IMR-90 (cell line): ENCODE results near the gene OSMR. TPM values are rescaled to one million over a fixed set of nuclear protein-coding genes. Genes with fewer than 3 reads are reported as not detected.

Experiments used
- ATAC-seq: fragments of 200-7000 bp; cut with Tn5 transposase; 2 replicates; pipeline ENCODE4 v1.9.1; 2020; ENCODE audit warnings: low read depth, mild to moderate bottlenecking, moderate library complexity
- BruUV-seq: library from RNA; stranded (reverse); fragments of 400-500 nt; replicated peaks from 2 replicates; lab custom pipeline; 2021; lab: Mats Ljungman, UMichigan
- CTCF ChIA-PET: fragments of 300-600 bp; formaldehyde crosslinking; extraction: SDS; loops from one replicate; lab custom pipeline; 2021; ENCODE audit warnings: antibody characterized with exemption; lab: Yijun Ruan, JAX
- POLR2A ChIA-PET: fragments of 300-600 bp; sonication (Branson Sonifier 250); formaldehyde crosslinking; loops from one replicate; lab custom pipeline; 2022; ENCODE audit warnings: antibody characterized with exemption; ENCODE audit not compliant: unreplicated experiment; lab: Charles Lee
- DNase-seq: peaks from one replicate; pipeline ENCODE4 v3.0.0; 2013
- H2AFZ ChIP-seq: replicated peaks from 2 replicates; pipeline ENCODE3; 2013; ENCODE audit warnings: low read length, mild to moderate bottlenecking; ENCODE audit not compliant: poor library complexity
- H2AK5ac ChIP-seq: 2 replicates; pipeline ENCODE4 v1.6.1; 2013; ENCODE audit warnings: low read depth, low read length, inconsistent platforms
- H2AK9ac ChIP-seq: replicated peaks from 2 replicates; pipeline ENCODE3; 2013; ENCODE audit warnings: mild to moderate bottlenecking, low read depth, low read length, moderate library complexity; ENCODE audit not compliant: poor library complexity
- H2BK120ac ChIP-seq: 2 replicates; pipeline ENCODE4 v1.6.1; 2013; ENCODE audit warnings: low read depth, low read length, inconsistent platforms
- H2BK15ac ChIP-seq: 3 replicates; pipeline ENCODE4 v1.6.1; 2013; ENCODE audit warnings: low read depth, low read length, inconsistent platforms
- H2BK20ac ChIP-seq: 2 replicates; pipeline ENCODE4 v1.6.1; 2013; ENCODE audit warnings: low read depth, mild to moderate bottlenecking, inconsistent platforms, low read length, moderate library complexity
- H2BK5ac ChIP-seq: 2 replicates; pipeline ENCODE4 v1.6.1; 2013; ENCODE audit warnings: mild to moderate bottlenecking, low read depth, low read length, inconsistent platforms; ENCODE audit not compliant: poor library complexity, severe bottlenecking
- H3K14ac ChIP-seq: replicated peaks from 2 replicates; pipeline ENCODE4 v1.6.1; 2013; ENCODE audit warnings: low read depth, low read length, inconsistent platforms
- H3K18ac ChIP-seq: 2 replicates; pipeline ENCODE4 v1.6.1; 2013; ENCODE audit warnings: low read depth, low read length, control low read depth
- H3K23ac ChIP-seq: 2 replicates; pipeline ENCODE4 v1.6.1; 2013; ENCODE audit warnings: low read depth, low read length, inconsistent platforms
- H3K27ac ChIP-seq: 2 replicates; pipeline ENCODE4 v1.5.1; 2013; ENCODE audit warnings: mild to moderate bottlenecking, control low read depth, low read length; ENCODE audit not compliant: insufficient read depth
- H3K27me3 ChIP-seq: 2 replicates; pipeline ENCODE4 v1.6.1; 2013; ENCODE audit warnings: low read length; ENCODE audit not compliant: control insufficient read depth, insufficient read depth
- H3K36me3 ChIP-seq: 2 replicates; pipeline ENCODE4 v1.6.1; 2013; ENCODE audit warnings: low read length, mixed read lengths; ENCODE audit not compliant: control insufficient read depth, insufficient read depth
- H3K4ac ChIP-seq: 2 replicates; pipeline ENCODE4 v1.6.1; 2013; ENCODE audit warnings: low read depth, low read length, inconsistent platforms
- H3K4me1 ChIP-seq: 2 replicates; pipeline ENCODE4 v1.6.1; 2013; ENCODE audit warnings: low read length, mixed read lengths; ENCODE audit not compliant: control insufficient read depth, insufficient read depth
- H3K4me2 ChIP-seq: 2 replicates; pipeline ENCODE4 v1.6.1; 2013; ENCODE audit warnings: low read depth, mild to moderate bottlenecking, control low read depth, low read length, moderate library complexity
- H3K4me3 ChIP-seq: 2 replicates; pipeline ENCODE4 v1.5.1; 2013; ENCODE audit warnings: low read depth, mild to moderate bottlenecking, control low read depth, low read length, moderate library complexity; ENCODE audit not compliant: insufficient read depth
- H3K56ac ChIP-seq: 2 replicates; pipeline ENCODE4 v1.6.1; 2013; ENCODE audit warnings: low read length, inconsistent platforms; ENCODE audit not compliant: insufficient read depth; ENCODE audit errors: extremely low read depth
- H3K79me1 ChIP-seq, 2 experiments: 2 replicates each; pipeline ENCODE4 v1.6.1; 2013; ENCODE audit warnings: low read length in 2 of 2, inconsistent platforms in 1 of 2, low read depth in 1 of 2
- H3K9ac ChIP-seq: 2 replicates; pipeline ENCODE4 v1.6.1; 2013; ENCODE audit warnings: low read depth, low read length, control low read depth
- H3K9me1 ChIP-seq: 2 replicates; pipeline ENCODE4 v1.6.1; 2013; ENCODE audit warnings: low read length, inconsistent platforms; ENCODE audit not compliant: insufficient read depth
- H3K9me3 ChIP-seq: 2 replicates; pipeline ENCODE4 v1.6.1; 2013; ENCODE audit warnings: low read length; ENCODE audit not compliant: control insufficient read depth, insufficient read depth
- H4K20me1 ChIP-seq: 2 replicates; pipeline ENCODE4 v1.6.1; 2013; ENCODE audit warnings: low read length, inconsistent platforms; ENCODE audit not compliant: insufficient read depth
- H4K5ac ChIP-seq: 2 replicates; pipeline ENCODE4 v1.6.1; 2013; ENCODE audit warnings: mild to moderate bottlenecking, low read depth, low read length, control low read depth
- H4K8ac ChIP-seq, 2 experiments: 2 replicates each; pipeline ENCODE4 v1.6.1; 2013; ENCODE audit warnings: low read depth in 2 of 2, low read length in 2 of 2, control low read depth in 1 of 2, inconsistent platforms in 1 of 2
- H4K91ac ChIP-seq: 2 replicates; pipeline ENCODE4 v1.6.1; 2013; ENCODE audit warnings: low read depth, low read length, inconsistent platforms; ENCODE audit not compliant: insufficient read depth
- BHLHE40 ChIP-seq: fragments of 150-350 bp; IDR thresholded peaks from 2 replicates; pipeline ENCODE4 v1.6.1; 2016; ENCODE audit warnings: mild to moderate bottlenecking, low read depth, low read length
- CEBPB ChIP-seq: IDR thresholded peaks from 2 replicates; pipeline ENCODE4 v1.6.1; 2012; ENCODE audit warnings: low read depth, low read length, improper control_type of control experiment
- CHD1 ChIP-seq: IDR thresholded peaks from 2 replicates; pipeline ENCODE4 v1.6.1; 2012; ENCODE audit warnings: low read depth, low read length, improper control_type of control experiment
- FOS ChIP-seq: fragments of 150-350 bp; IDR thresholded peaks from 2 replicates; pipeline ENCODE4 v1.6.1; 2016; ENCODE audit warnings: low read depth, low read length
- MAFK ChIP-seq: IDR thresholded peaks from 2 replicates; pipeline ENCODE4 v1.6.1; 2012; ENCODE audit warnings: low read depth, low read length, improper control_type of control experiment
- MAZ ChIP-seq: IDR thresholded peaks from 2 replicates; pipeline ENCODE4 v1.6.1; 2012; ENCODE audit warnings: low read depth, mild to moderate bottlenecking, low read length, improper control_type of control experiment, moderate library complexity, borderline replicate concordance
- RCOR1 ChIP-seq: IDR thresholded peaks from 2 replicates; pipeline ENCODE4 v1.6.1; 2012; ENCODE audit warnings: mild to moderate bottlenecking, low read length, improper control_type of control experiment; ENCODE audit not compliant: insufficient replicate concordance
- RFX5 ChIP-seq: IDR thresholded peaks from 2 replicates; pipeline ENCODE4 v1.8.0; 2012; ENCODE audit warnings: low read depth, mild to moderate bottlenecking, low read length, moderate library complexity
- SMC3 ChIP-seq: fragments of 150-350 bp; IDR thresholded peaks from 2 replicates; pipeline ENCODE4 v1.6.1; 2016; ENCODE audit warnings: low read depth, mild to moderate bottlenecking, antibody characterized with exemption, low read length, moderate library complexity
- whole genome bisulfite sequencing, 2 experiments: methylation state at CpG; one replicate each; pipeline versions ENCODE4 v1.1.5 to v1.1.7; 2013; ENCODE audit warnings: missing lambda C conversion rate in 2 of 2; ENCODE audit not compliant: insufficient read length in 1 of 2; ENCODE audit errors: extremely low coverage in 2 of 2; 5-methylcytosine and 5-hydroxymethylcytosine counted together
- dilution Hi-C: fragments of 300-500 bp; cut with HindIII; formaldehyde crosslinking; loops from one replicate; pipeline ENCODE4 v1.14.3; 2018; ENCODE audit warnings: low sequenced_read_pairs; ENCODE audit not compliant: unreplicated experiment
- in situ Hi-C: fragments of 300-500 bp; cut with MboI; formaldehyde crosslinking; loops from 3 replicates; pipeline ENCODE4 v1.14.3; 2019; ENCODE audit warnings: low sequenced_read_pairs, inconsistent platforms, mixed read lengths
- intact Hi-C: fragments of 100-400 bp; cut with micrococcal nuclease; formaldehyde crosslinking; loops from 2 replicates; pipeline ENCODE4 v1.10.0; 2022
- polyA plus RNA-seq, 3 experiments: library from polyadenylated mRNA; depleted of rRNA; stranded (reverse); fragments of >200 nt; gene quantifications; 2 replicates each; pipeline ENCODE4 v1.2.3, GENCODE V29; 2012; ENCODE audit warnings: low replicate concordance in 1 of 3
- total RNA-seq: library from RNA; depleted of rRNA; stranded (reverse); fragments of >200 nt; gene quantifications from 2 replicates; pipeline ENCODE4 v1.2.3, GENCODE V29; 2012
- TF ChIP-seq, protein P1 (sequence below): fragments of 150-350 bp; IDR thresholded peaks from 2 replicates; pipeline ENCODE4 v1.6.1; 2016; ENCODE audit warnings: low read depth, mild to moderate bottlenecking, low read length, moderate library complexity, borderline replicate concordance
- TF ChIP-seq, protein P2 (sequence below): conservative IDR thresholded peaks from 2 replicates; pipeline ENCODE4 v1.5.1; 2012; ENCODE audit warnings: mild to moderate bottlenecking, low read depth, low read length, improper control_type of control experiment

OSMR gene
- total and polyA plus RNA-seq, 2 of the 4 experiments (the other 2 are of a cell fraction) = 41.6 to 48.7 TPM

DNA sequence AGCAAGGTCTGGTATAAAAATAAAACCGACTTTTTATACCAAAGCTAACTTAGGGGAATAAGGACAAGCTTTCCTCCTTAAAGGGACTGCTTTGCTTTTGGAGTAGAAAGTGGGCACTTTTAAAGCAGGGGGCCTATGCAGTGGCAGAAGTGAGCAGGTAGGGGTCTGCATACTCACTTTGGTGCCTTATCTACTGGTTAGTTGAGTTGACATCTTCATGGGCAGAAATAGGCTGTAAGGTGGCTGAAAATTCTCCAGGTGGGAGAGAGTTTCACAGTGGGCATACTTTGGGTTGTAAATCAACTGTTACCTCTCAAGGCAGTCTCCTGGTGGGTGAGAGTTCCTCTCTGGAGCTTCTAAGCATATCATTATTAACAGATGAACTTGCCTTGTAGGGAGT is 24.8 kb downstream of the OSMR start (continued):
- no peak for TF ChIP-seq MAZ

DNA sequence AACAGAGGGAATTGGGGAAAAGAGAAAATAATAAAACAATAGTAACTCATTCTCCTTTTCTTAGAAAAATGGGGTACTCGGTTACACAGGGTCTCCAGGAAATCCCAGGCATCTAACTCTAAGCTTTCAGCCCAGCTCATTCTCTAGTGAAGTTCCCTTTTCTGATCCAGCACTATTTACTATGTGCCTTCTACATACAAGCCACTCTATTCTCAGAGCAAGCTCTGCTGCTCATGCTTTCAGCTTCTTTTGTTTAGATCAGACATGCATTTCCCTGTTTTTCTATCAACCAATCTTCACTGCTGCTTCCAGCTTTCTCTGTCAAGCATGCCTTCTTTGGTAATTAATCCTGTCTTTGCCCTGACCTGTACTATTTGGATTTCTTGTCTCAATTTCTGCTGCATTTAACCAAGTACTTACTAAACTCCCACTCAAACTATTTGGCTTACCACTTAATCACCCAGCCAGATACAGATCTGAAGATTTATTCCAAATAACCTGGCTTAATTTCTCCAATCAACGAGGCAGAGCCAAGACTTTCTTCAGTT is 25.3 kb downstream of the OSMR start:
- no peak overlapping the region for H2AK9ac ChIP-seq
- H2AK5ac ChIP-seq = peak overlapping the region; percentile 6; the same call in 1 of the 2 replicates
- intact Hi-C loops (loop anchor here (2.0 kb wide), 1 partner anchor 16 kb away; no protein-coding TSS in a partner anchor), dilution Hi-C loops (no loop called here), in situ Hi-C loops (no loop called here)
- peaks cover 10% of the 10 kb centered on the region for H3K9me1 ChIP-seq
- no peaks in the 10 kb centered on the region for H3K27me3 ChIP-seq
- no peak overlapping the region for H3K4me3 ChIP-seq
- H2BK120ac ChIP-seq = peak overlapping the region; percentile 67
- peak overlapping the region; percentile 69 for H2BK20ac ChIP-seq
- H3K14ac ChIP-seq = peak overlapping the region; percentile 11
- ChIA-PET CTCF (interaction anchor here (0.6 to 0.9 kb wide), 3 partner anchors 13 to 23 kb away, joined by 3 to 6 read pairs (median 3); no protein-coding TSS in a partner anchor), POLR2A (no interaction called here)
- peak; percentile 43 for DNase-seq
- no peak overlapping the region; the same call in 1 of the 2 replicates for H3K9ac ChIP-seq
- H3K23ac ChIP-seq = peak overlapping the region; percentile 10; the same call in 1 of the 2 replicates
- WGBS, 2 experiments = 60% methylated on average over 1 of the region's 2 CpGs; no CpG with 5 or more reads in 1 of the 2 experiments
- peaks cover 32 to 70% of the 10 kb centered on the region in 2 experiments for H3K79me1 ChIP-seq
- H2BK5ac ChIP-seq = peak overlapping the region; percentile 92
- H3K18ac ChIP-seq = peak overlapping the region; percentile 79; the same call in 1 of the 2 replicates
- H3K4me2 ChIP-seq = peak overlapping the region; percentile 29; the same call in 1 of the 2 replicates
- H4K5ac ChIP-seq = peak overlapping the region; percentile 5; the same call in 1 of the 2 replicates
- H4K91ac ChIP-seq = peak overlapping the region; percentile 45
- TF ChIP-seq FOS (no peak), CHD1 (no peak), BHLHE40 (no peak), SMC3 (no peak), CEBPB (no peak), MAFK (no peak), MAZ (no peak), RCOR1 (no peak), RFX5 (no peak)
- TF ChIP-seq, protein P1, sequence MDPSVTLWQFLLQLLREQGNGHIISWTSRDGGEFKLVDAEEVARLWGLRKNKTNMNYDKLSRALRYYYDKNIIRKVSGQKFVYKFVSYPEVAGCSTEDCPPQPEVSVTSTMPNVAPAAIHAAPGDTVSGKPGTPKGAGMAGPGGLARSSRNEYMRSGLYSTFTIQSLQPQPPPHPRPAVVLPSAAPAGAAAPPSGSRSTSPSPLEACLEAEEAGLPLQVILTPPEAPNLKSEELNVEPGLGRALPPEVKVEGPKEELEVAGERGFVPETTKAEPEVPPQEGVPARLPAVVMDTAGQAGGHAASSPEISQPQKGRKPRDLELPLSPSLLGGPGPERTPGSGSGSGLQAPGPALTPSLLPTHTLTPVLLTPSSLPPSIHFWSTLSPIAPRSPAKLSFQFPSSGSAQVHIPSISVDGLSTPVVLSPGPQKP = no peak
- TF ChIP-seq, protein P2, sequence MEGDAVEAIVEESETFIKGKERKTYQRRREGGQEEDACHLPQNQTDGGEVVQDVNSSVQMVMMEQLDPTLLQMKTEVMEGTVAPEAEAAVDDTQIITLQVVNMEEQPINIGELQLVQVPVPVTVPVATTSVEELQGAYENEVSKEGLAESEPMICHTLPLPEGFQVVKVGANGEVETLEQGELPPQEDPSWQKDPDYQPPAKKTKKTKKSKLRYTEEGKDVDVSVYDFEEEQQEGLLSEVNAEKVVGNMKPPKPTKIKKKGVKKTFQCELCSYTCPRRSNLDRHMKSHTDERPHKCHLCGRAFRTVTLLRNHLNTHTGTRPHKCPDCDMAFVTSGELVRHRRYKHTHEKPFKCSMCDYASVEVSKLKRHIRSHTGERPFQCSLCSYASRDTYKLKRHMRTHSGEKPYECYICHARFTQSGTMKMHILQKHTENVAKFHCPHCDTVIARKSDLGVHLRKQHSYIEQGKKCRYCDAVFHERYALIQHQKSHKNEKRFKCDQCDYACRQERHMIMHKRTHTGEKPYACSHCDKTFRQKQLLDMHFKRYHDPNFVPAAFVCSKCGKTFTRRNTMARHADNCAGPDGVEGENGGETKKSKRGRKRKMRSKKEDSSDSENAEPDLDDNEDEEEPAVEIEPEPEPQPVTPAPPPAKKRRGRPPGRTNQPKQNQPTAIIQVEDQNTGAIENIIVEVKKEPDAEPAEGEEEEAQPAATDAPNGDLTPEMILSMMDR = no peak
- H2AFZ ChIP-seq = no peak overlapping the region
- H4K20me1 ChIP-seq = peaks cover 28% of the 10 kb centered on the region
- H4K8ac ChIP-seq = peak overlapping the region in 1 of 2 experiments; percentile 38; a peak in 1 of 4 replicates
- peak overlapping the region; percentile 58 for H3K27ac ChIP-seq
- no TSS peak for BruUV-seq
- peaks cover 21% of the 10 kb centered on the region for H3K4me1 ChIP-seq
- H3K56ac ChIP-seq = 0 out of 2 replicates have a peak overlapping the region, but pooled peaks have one; percentile 51
- H3K9me3 ChIP-seq = no peaks in the 10 kb centered on the region
- peaks cover 17% of the 10 kb centered on the region for H3K36me3 ChIP-seq
- peak; percentile 10 for ATAC-seq
- H3K4ac ChIP-seq = peak overlapping the region; percentile 71
- H2BK15ac ChIP-seq = peak overlapping the region; percentile 2; the same call in 1 of the 3 replicates
